Amygdala (tissue), 56 donors: Measurements from ENCODE around the gene OR7A5.
"Not testable (repeated sequence)": the region's sequence is repeated elsewhere in the genome, so short reads cannot be mapped to it uniquely, and the experiment has no call there.

ENCODE experiments used
- DNase-seq, 56 donors: peaks; one replicate each; lab custom pipeline; 2025; lab: John Stamatoyannopoulos, UW

Gene OR7A5

GRCh38 chr19:14835011-14835410 is at the start of gene OR7A5, which contains the start of gene OR7C1:
Gene OR7A5 (minus strand): TSS chr19:14835185. CDS start chr19:14828241, 6,944 bp downstream.
Gene OR7C1 (minus strand): TSS chr19:14835185. CDS start chr19:14800136, 35,049 bp downstream.
- peak in 4 of 56 donors; percentile 0 to 17 (median 7) for DNase-seq

GRCh38 chr19:14871619-14872230 is 36.7 kb upstream of the OR7A5 start:
- DNase-seq = no peak

- no peak for DNase-seq
Measured at GRCh38 chr19:14868497-14868896, 33.5 kb upstream of the OR7A5 start.

GRCh38 chr19:14848822-14849221 is 13.8 kb upstream of the OR7A5 start, which contains the start of gene OR7A10:
Gene OR7A10 (minus strand): TSS chr19:14848922. CDS start chr19:14841877, 7,045 bp downstream.
- no peak for DNase-seq

GRCh38 chr19:14843578-14843977 is 8.6 kb upstream of the OR7A5 start:
- DNase-seq = no peak

- DNase-seq = no peak
Measured at GRCh38 chr19:14843169-14843568, 8.2 kb upstream of the OR7A5 start.

- DNase-seq = no peak
Measured at GRCh38 chr19:14840206-14840605, 5.2 kb upstream of the OR7A5 start.

GRCh38 chr19:14837391-14837790 is 2.4 kb upstream of the OR7A5 start:
- DNase-seq = no peak

GRCh38 chr19:14830702-14831101 is 4.3 kb downstream of the OR7A5 start:
- no peak for DNase-seq

GRCh38 chr19:14826006-14826405 is 9.0 kb downstream of the OR7A5 start:
- DNase-seq = no peak

GRCh38 chr19:14821937-14822336 is 13.0 kb downstream of the OR7A5 start:
- no peak for DNase-seq

- DNase-seq = no peak
Measured at GRCh38 chr19:14818588-14818987, 16.4 kb downstream of the OR7A5 start.

- DNase-seq = no peak
Measured at GRCh38 chr19:14817052-14817451, 17.9 kb downstream of the OR7A5 start.

- DNase-seq = no peak
Measured at GRCh38 chr19:14814982-14815652, 19.9 kb downstream of the OR7A5 start.

- no peak for DNase-seq
Measured at GRCh38 chr19:14809272-14810057, 25.5 kb downstream of the OR7A5 start.

- no peak for DNase-seq
Measured at GRCh38 chr19:14804765-14805164, 30.2 kb downstream of the OR7A5 start.

GRCh38 chr19:14798760-14799159 is 36.2 kb downstream of the OR7A5 start:
- no peak for DNase-seq

GRCh38 chr19:14796021-14796420 is 39.0 kb downstream of the OR7A5 start:
- DNase-seq = no peak

GRCh38 chr19:14795078-14795721 is 39.8 kb downstream of the OR7A5 start:
- DNase-seq = no peak

- DNase-seq = not testable (repeated sequence)
Measured at GRCh38 chr19:14792250-14792649, 42.7 kb downstream of the OR7A5 start.

GRCh38 chr19:14786421-14786851 is 48.5 kb downstream of the OR7A5 start:
- DNase-seq = peak in 8 of 56 donors; percentile 1 to 11 (median 4)
